HepG2 (cell line): ENCODE data around the gene MCF2L. TPM values are rescaled to one million over a fixed set of nuclear protein-coding genes. Genes with fewer than 3 reads are reported as not detected.

ENCODE experiments used
- BORCS8-MEF2B ChIP-seq: sonication (generic); formaldehyde crosslinking; IDR thresholded peaks from 2 replicates; pipeline ENCODE4 v1.8.0; 2022; ENCODE audit warnings: mild to moderate bottlenecking, missing genetic modification reagents
- CBFB ChIP-seq: sonication (generic); formaldehyde crosslinking; IDR thresholded peaks from 2 replicates; pipeline ENCODE4 v1.4.0; 2020; ENCODE audit warnings: missing genetic modification reagents
- HIVEP1 ChIP-seq: sonication (generic); formaldehyde crosslinking; IDR thresholded peaks from 2 replicates; pipeline ENCODE4 v1.4.0; 2020; ENCODE audit warnings: mild to moderate bottlenecking, missing genetic modification reagents
- MED8 ChIP-seq: sonication (generic); formaldehyde crosslinking; IDR thresholded peaks from 2 replicates; pipeline ENCODE4 v1.8.1; 2023; ENCODE audit warnings: mild to moderate bottlenecking, missing genetic modification reagents; ENCODE audit not compliant: insufficient replicate concordance
- SRSF9 ChIP-seq: fragments of 200-400 bp; formaldehyde crosslinking; IDR thresholded peaks from 2 replicates; pipeline ENCODE4 v1.6.1; 2018; ENCODE audit warnings: borderline replicate concordance, mild to moderate bottlenecking, low read depth, low read length; ENCODE audit not compliant: insufficient read depth, poor library complexity, severe bottlenecking
- TARDBP ChIP-seq: sonication (generic); formaldehyde crosslinking; IDR thresholded peaks from 2 replicates; pipeline ENCODE4 v1.8.0; 2022; ENCODE audit warnings: mild to moderate bottlenecking, missing genetic modification reagents
- TCF12 ChIP-seq, 2 experiments: fragments of 450-650 bp in 1 of 2; sonication (generic) in 1 of 2; formaldehyde crosslinking in 1 of 2; IDR thresholded peaks; 2 replicates each; pipeline versions ENCODE4 v1.6.1 to v1.8.0; 2017 to 2022; ENCODE audit warnings: antibody characterized with exemption in 1 of 2, mild to moderate bottlenecking in 1 of 2, missing genetic modification reagents in 1 of 2, moderate library complexity in 1 of 2
- TCF7 ChIP-seq: sonication (generic); IDR thresholded peaks from 2 replicates; pipeline ENCODE4 v1.6.1; 2016; ENCODE audit warnings: antibody characterized with exemption, low read depth
- TGIF2 ChIP-seq: IDR thresholded peaks from 2 replicates; pipeline ENCODE4 v1.6.1; 2016; ENCODE audit warnings: control low read depth, missing compliant biosample characterization
- ZFP37 ChIP-seq: sonication (generic); formaldehyde crosslinking; IDR thresholded peaks from 2 replicates; pipeline ENCODE4 v1.4.0; 2020; ENCODE audit warnings: missing genetic modification reagents, borderline replicate concordance
- ZFP41 ChIP-seq: sonication (generic); formaldehyde crosslinking; IDR thresholded peaks from 2 replicates; pipeline ENCODE4 v1.4.0; 2020; ENCODE audit warnings: mild to moderate bottlenecking, missing genetic modification reagents, borderline replicate concordance
- ZNF205 ChIP-seq: IDR thresholded peaks from 2 replicates; pipeline ENCODE4 v1.6.1; 2018; ENCODE audit warnings: missing biosample characterization, missing genetic modification reagents
- ZNF30 ChIP-seq: sonication (generic); formaldehyde crosslinking; IDR thresholded peaks from 2 replicates; pipeline ENCODE4 v1.5.0; 2020; ENCODE audit warnings: mild to moderate bottlenecking, missing genetic modification reagents
- ZNF577 ChIP-seq: sonication (generic); formaldehyde crosslinking; IDR thresholded peaks from 2 replicates; pipeline ENCODE4 v1.4.0; 2020; ENCODE audit warnings: mild to moderate bottlenecking, low read depth, missing genetic modification reagents, borderline replicate concordance
- polyA plus RNA-seq, 8 experiments: library from polyadenylated mRNA; depleted of rRNA in 3 of 8; stranded (reverse) in 7 of 8; unstranded in 1 of 8; fragments of >200 nt; fragmentation: Illumina TruSeq in 4 of 8; extraction: Trizol in 4 of 8; gene quantifications; 2 replicates each; pipeline versions ENCODE4 v1.2.1 to v1.2.3, GENCODE V29; 2011 to 2016; ENCODE audit warnings: low read depth in 4 of 8, missing spikeins in 1 of 8, mixed read lengths in 1 of 8; ENCODE audit not compliant: insufficient read depth in 1 of 8
- total RNA-seq, 5 experiments: library from RNA; depleted of rRNA; stranded (reverse); fragments of >200 nt; fragmentation: Illumina TruSeq; extraction: Trizol; gene quantifications; 2 replicates each; pipeline ENCODE4 v1.2.3, GENCODE V29; 2016; ENCODE audit warnings: low read depth in 1 of 5
- TF ChIP-seq, protein P1 (sequence below): sonication (generic); formaldehyde crosslinking; IDR thresholded peaks from 2 replicates; pipeline ENCODE4 v1.5.1; 2020; ENCODE audit warnings: missing genetic modification reagents, mild to moderate bottlenecking, borderline replicate concordance
- TF ChIP-seq, protein P2 (sequence below): IDR thresholded peaks from 2 replicates; pipeline ENCODE4 v1.4.0; 2020; ENCODE audit warnings: mild to moderate bottlenecking, missing genetic modification reagents
- TF ChIP-seq, protein P3 (sequence below): sonication (generic); formaldehyde crosslinking; IDR thresholded peaks from 2 replicates; pipeline ENCODE4 v1.4.0; 2020; ENCODE audit warnings: missing genetic modification reagents

Gene MCF2L
- total and polyA plus RNA-seq, 2 of the 13 experiments (the other 11 are each of a cell fraction or from before 2014, with no cell fraction given): 19.4 to 28.4 TPM

DNA sequence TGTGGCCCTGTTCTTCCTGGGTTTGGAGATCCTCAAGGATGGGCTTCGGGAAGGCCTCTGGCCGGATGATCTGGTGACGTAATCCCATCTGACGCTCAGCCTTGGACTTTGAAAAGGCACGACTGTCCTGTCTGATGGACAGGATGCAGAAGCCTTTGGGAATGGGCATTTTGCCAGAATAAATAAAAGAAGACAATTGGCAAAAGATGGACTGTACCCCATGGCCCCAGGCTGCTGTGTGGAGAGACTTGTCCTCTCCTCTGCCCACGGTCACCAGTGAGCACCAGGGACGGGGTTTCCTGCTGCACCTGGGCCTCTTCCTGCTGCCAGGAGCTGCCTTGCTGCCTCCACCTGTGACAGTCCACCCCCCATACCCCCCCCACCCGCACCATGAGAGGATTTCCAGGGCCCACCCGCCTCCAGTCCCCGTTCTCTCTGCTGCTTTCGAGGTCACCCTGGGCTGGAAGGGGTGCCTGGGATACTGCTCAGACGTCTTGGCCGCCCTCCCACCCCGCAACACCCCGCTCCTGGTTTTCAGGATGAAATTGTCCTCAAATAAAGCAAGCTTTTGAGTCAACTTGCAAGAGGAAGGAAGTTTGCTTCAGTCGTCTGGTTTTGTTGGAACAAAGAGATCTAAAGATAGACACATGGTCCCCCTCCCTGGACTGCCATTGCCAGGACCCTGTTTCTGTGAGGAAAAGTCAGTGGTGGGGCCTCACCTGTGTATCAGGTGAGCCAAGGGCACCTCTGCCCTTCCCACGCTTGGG, 40.9 kb downstream of the MCF2L start (continued):
- TF ChIP-seq, protein P1, sequence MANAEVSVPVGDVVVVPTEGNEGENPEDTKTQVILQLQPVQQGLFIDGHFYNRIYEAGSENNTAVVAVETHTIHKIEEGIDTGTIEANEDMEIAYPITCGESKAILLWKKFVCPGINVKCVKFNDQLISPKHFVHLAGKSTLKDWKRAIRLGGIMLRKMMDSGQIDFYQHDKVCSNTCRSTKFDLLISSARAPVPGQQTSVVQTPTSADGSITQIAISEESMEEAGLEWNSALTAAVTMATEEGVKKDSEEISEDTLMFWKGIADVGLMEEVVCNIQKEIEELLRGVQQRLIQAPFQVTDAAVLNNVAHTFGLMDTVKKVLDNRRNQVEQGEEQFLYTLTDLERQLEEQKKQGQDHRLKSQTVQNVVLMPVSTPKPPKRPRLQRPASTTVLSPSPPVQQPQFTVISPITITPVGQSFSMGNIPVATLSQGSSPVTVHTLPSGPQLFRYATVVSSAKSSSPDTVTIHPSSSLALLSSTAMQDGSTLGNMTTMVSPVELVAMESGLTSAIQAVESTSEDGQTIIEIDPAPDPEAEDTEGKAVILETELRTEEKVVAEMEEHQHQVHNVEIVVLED (CRISPR knock-in tag): peak; percentile 34; the same call in 1 of the 2 replicates
- TF ChIP-seq TARDBP (CRISPR knock-in tag) (peak; percentile 81; the same call in 1 of the 2 replicates), TCF7 (0 out of 2 replicates have a peak, but pooled peaks have one; percentile 31), HIVEP1 (CRISPR knock-in tag) (peak; percentile 45; the same call in 1 of the 2 replicates), TGIF2 (CRISPR knock-in tag) (peak; percentile 34; the same call in 1 of the 2 replicates), TCF12 (IDR thresholded peaks at IDR 0.05) (no peak), TCF12 (CRISPR knock-in tag; IDR thresholded peaks at IDR 0.05) (no peak), ZNF577 (no peak), ZNF205 (CRISPR knock-in tag) (peak; percentile 28; the same call in 1 of the 2 replicates), ZFP37 (CRISPR knock-in tag) (no peak), ZNF30 (CRISPR knock-in tag) (no peak), MED8 (CRISPR knock-in tag) (peak; percentile 68), BORCS8-MEF2B (CRISPR knock-in tag) (no peak), CBFB (CRISPR knock-in tag) (no peak), SRSF9 (no peak), ZFP41 (CRISPR knock-in tag) (no peak)
- TF ChIP-seq, protein P2, sequence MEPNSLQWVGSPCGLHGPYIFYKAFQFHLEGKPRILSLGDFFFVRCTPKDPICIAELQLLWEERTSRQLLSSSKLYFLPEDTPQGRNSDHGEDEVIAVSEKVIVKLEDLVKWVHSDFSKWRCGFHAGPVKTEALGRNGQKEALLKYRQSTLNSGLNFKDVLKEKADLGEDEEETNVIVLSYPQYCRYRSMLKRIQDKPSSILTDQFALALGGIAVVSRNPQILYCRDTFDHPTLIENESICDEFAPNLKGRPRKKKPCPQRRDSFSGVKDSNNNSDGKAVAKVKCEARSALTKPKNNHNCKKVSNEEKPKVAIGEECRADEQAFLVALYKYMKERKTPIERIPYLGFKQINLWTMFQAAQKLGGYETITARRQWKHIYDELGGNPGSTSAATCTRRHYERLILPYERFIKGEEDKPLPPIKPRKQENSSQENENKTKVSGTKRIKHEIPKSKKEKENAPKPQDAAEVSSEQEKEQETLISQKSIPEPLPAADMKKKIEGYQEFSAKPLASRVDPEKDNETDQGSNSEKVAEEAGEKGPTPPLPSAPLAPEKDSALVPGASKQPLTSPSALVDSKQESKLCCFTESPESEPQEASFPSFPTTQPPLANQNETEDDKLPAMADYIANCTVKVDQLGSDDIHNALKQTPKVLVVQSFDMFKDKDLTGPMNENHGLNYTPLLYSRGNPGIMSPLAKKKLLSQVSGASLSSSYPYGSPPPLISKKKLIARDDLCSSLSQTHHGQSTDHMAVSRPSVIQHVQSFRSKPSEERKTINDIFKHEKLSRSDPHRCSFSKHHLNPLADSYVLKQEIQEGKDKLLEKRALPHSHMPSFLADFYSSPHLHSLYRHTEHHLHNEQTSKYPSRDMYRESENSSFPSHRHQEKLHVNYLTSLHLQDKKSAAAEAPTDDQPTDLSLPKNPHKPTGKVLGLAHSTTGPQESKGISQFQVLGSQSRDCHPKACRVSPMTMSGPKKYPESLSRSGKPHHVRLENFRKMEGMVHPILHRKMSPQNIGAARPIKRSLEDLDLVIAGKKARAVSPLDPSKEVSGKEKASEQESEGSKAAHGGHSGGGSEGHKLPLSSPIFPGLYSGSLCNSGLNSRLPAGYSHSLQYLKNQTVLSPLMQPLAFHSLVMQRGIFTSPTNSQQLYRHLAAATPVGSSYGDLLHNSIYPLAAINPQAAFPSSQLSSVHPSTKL (CRISPR knock-in tag): peak; percentile 91
- TF ChIP-seq, protein P3, sequence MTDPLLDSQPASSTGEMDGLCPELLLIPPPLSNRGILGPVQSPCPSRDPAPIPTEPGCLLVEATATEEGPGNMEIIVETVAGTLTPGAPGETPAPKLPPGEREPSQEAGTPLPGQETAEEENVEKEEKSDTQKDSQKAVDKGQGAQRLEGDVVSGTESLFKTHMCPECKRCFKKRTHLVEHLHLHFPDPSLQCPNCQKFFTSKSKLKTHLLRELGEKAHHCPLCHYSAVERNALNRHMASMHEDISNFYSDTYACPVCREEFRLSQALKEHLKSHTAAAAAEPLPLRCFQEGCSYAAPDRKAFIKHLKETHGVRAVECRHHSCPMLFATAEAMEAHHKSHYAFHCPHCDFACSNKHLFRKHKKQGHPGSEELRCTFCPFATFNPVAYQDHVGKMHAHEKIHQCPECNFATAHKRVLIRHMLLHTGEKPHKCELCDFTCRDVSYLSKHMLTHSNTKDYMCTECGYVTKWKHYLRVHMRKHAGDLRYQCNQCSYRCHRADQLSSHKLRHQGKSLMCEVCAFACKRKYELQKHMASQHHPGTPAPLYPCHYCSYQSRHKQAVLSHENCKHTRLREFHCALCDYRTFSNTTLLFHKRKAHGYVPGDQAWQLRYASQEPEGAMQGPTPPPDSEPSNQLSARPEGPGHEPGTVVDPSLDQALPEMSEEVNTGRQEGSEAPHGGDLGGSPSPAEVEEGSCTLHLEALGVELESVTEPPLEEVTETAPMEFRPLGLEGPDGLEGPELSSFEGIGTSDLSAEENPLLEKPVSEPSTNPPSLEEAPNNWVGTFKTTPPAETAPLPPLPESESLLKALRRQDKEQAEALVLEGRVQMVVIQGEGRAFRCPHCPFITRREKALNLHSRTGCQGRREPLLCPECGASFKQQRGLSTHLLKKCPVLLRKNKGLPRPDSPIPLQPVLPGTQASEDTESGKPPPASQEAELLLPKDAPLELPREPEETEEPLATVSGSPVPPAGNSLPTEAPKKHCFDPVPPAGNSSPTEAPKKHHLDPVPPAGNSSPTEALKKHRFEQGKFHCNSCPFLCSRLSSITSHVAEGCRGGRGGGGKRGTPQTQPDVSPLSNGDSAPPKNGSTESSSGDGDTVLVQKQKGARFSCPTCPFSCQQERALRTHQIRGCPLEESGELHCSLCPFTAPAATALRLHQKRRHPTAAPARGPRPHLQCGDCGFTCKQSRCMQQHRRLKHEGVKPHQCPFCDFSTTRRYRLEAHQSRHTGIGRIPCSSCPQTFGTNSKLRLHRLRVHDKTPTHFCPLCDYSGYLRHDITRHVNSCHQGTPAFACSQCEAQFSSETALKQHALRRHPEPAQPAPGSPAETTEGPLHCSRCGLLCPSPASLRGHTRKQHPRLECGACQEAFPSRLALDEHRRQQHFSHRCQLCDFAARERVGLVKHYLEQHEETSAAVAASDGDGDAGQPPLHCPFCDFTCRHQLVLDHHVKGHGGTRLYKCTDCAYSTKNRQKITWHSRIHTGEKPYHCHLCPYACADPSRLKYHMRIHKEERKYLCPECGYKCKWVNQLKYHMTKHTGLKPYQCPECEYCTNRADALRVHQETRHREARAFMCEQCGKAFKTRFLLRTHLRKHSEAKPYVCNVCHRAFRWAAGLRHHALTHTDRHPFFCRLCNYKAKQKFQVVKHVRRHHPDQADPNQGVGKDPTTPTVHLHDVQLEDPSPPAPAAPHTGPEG (CRISPR knock-in tag): 0 out of 2 replicates have a peak, but pooled peaks have one; percentile 29
